A549 (cell line): ENCODE data around the gene NEK8.

Source experiments
- BHLHE40 ChIP-seq: IDR thresholded peaks from 2 replicates; pipeline ENCODE4 v1.6.1; 2012; ENCODE audit warnings: low read depth, low read length, inconsistent platforms
- CHD4 ChIP-seq: fragments of 200-600 bp; sonication (generic); IDR thresholded peaks from 2 replicates; pipeline ENCODE4 v1.6.1; 2016; ENCODE audit warnings: antibody characterized with exemption, mild to moderate bottlenecking, borderline replicate concordance
- CTCF ChIP-seq: fragments of >200 bp; sonication (Bioruptor Twin); formaldehyde crosslinking; IDR thresholded peaks from 3 replicates; pipeline ENCODE4 v1.5.1; 2016
- ESRRA ChIP-seq: fragments of 150-350 bp; IDR thresholded peaks from 2 replicates; pipeline ENCODE4 v1.6.1; 2014; ENCODE audit warnings: mild to moderate bottlenecking, low read length, borderline replicate concordance
- MAZ ChIP-seq: fragments of 150-350 bp; IDR thresholded peaks from 2 replicates; pipeline ENCODE4 v1.6.1; 2014; ENCODE audit warnings: antibody characterized with exemption, low read depth, low read length, borderline replicate concordance
- NFE2L2 ChIP-seq: fragments of 150-350 bp; conservative IDR thresholded peaks from 2 replicates; pipeline ENCODE4 v1.6.1; 2014; ENCODE audit warnings: low read length
- POLR2A ChIP-seq: IDR thresholded peaks from 2 replicates; pipeline ENCODE4 v1.6.1; 2012; ENCODE audit warnings: mild to moderate bottlenecking, low read length
- RAD21 ChIP-seq, 2 experiments: fragments of >200 bp in 1 of 2; sonication (Bioruptor Twin) in 1 of 2; formaldehyde crosslinking in 1 of 2; IDR thresholded peaks in 1 of 2; conservative IDR thresholded peaks in 1 of 2; 2 replicates in 1 of 2; 3 replicates in 1 of 2; pipeline ENCODE4 v1.6.1; 2012 to 2018; ENCODE audit warnings: inconsistent platforms in 1 of 2
- REST ChIP-seq: fragments of 200-600 bp; sonication (generic); IDR thresholded peaks from 2 replicates; pipeline ENCODE4 v1.6.1; 2016; ENCODE audit warnings: antibody characterized with exemption, mild to moderate bottlenecking, moderate library complexity
- SMC3 ChIP-seq: fragments of >200 bp; sonication (Bioruptor Twin); formaldehyde crosslinking; IDR thresholded peaks from 3 replicates; pipeline ENCODE4 v1.6.1; 2018; ENCODE audit warnings: inconsistent platforms
- ZSCAN20 ChIP-seq: fragments of 250-450 bp; sonication (Bioruptor Pico); IDR thresholded peaks from 2 replicates; pipeline ENCODE4 v1.8.0; 2022; ENCODE audit warnings: mild to moderate bottlenecking, moderate library complexity

- no peak for TF ChIP-seq POLR2A
- no peak for TF ChIP-seq CTCF
- no peak for TF ChIP-seq SMC3
- no peak for TF ChIP-seq CHD4
- TF ChIP-seq NFE2L2 = no peak
- no peak for TF ChIP-seq RAD21 (conservative IDR thresholded peaks at IDR 0.05 in 1 of 2, IDR thresholded peaks at IDR 0.05 in 1 of 2)
- no peak for TF ChIP-seq ZSCAN20 (CRISPR knock-in tag)
- TF ChIP-seq REST = no peak
- TF ChIP-seq ESRRA = no peak
- TF ChIP-seq BHLHE40 = no peak
- no peak for TF ChIP-seq MAZ
Observed at GRCh38 chr17:28777178-28777577, 48.6 kb downstream of the NEK8 start.
